Liver (tissue), 9 donors: ENCODE data around the gene SEC11C. TPM values are rescaled to one million over a fixed set of nuclear protein-coding genes. Genes with fewer than 3 reads are reported as not detected.

Experiments used
- DNase-seq: peaks from one replicate; pipeline ENCODE4 v3.0.0-alpha.2; 2017; ENCODE audit warnings: low spot score
- H3K27ac ChIP-seq, 2 donors: one replicate each; pipeline ENCODE4 v1.7.0; 2013; ENCODE audit warnings: inconsistent platforms in 2 of 2, low read length in 2 of 2, control low read depth in 1 of 2, low read depth in 1 of 2, mild to moderate bottlenecking in 1 of 2
- H3K27me3 ChIP-seq, 4 donors: one replicate each; pipeline versions ENCODE4 v1.6.1 to v1.7.0; 2013; ENCODE audit warnings: low read length in 3 of 4, inconsistent platforms in 1 of 4, mild to moderate bottlenecking in 1 of 4, moderate library complexity in 1 of 4; ENCODE audit not compliant: control insufficient read depth in 4 of 4, insufficient read depth in 4 of 4
- H3K36me3 ChIP-seq, 4 donors: one replicate each; pipeline versions ENCODE4 v1.6.1 to v1.7.0; 2013; ENCODE audit warnings: low read length in 3 of 4, mild to moderate bottlenecking in 3 of 4, low read depth in 1 of 4, moderate library complexity in 1 of 4; ENCODE audit not compliant: control insufficient read depth in 4 of 4, insufficient read depth in 3 of 4
- H3K4me1 ChIP-seq, 4 donors: one replicate each; pipeline versions ENCODE4 v1.6.1 to v1.7.0; 2013; ENCODE audit warnings: low read length in 3 of 4, mild to moderate bottlenecking in 3 of 4, moderate library complexity in 1 of 4; ENCODE audit not compliant: control insufficient read depth in 4 of 4, insufficient read depth in 4 of 4
- H3K4me3 ChIP-seq, 3 donors: one replicate each; pipeline versions ENCODE4 v1.6.1 to v1.7.0; 2013; ENCODE audit warnings: low read length in 3 of 3, control low read depth in 1 of 3, low read depth in 1 of 3, mild to moderate bottlenecking in 1 of 3
- H3K9ac ChIP-seq, 2 donors: one replicate each; pipeline ENCODE4 v1.7.0; 2013; ENCODE audit warnings: low read length in 2 of 2, mild to moderate bottlenecking in 2 of 2, moderate library complexity in 2 of 2, control low read depth in 1 of 2, low read depth in 1 of 2
- H3K9me3 ChIP-seq, 4 donors: one replicate each; pipeline versions ENCODE4 v1.6.1 to v1.7.0; 2013; ENCODE audit warnings: low read length in 3 of 4; ENCODE audit not compliant: control insufficient read depth in 4 of 4
- CTCF ChIP-seq: fragments of 150-350 bp; IDR thresholded peaks from 2 replicates; pipeline ENCODE4 v1.5.1; 2017; ENCODE audit warnings: improper control_type of control experiment, low read depth, low read length; ENCODE audit not compliant: missing input control
- FOXA1 ChIP-seq: IDR thresholded peaks from 2 replicates; pipeline ENCODE4 v1.6.1; 2016; ENCODE audit warnings: antibody characterized with exemption
- FOXA2 ChIP-seq: IDR thresholded peaks from 2 replicates; pipeline ENCODE4 v1.6.1; 2016; ENCODE audit warnings: antibody characterized with exemption
- GABPA ChIP-seq, 2 donors: IDR thresholded peaks in 1 of 2; conservative IDR thresholded peaks in 1 of 2; 2 replicates each; pipeline ENCODE4 v1.6.1; 2016; ENCODE audit warnings: antibody characterized with exemption in 2 of 2, mild to moderate bottlenecking in 1 of 2, moderate library complexity in 1 of 2
- JUND ChIP-seq, 2 donors: IDR thresholded peaks; 2 replicates each; pipeline ENCODE4 v1.6.1; 2016; ENCODE audit warnings: antibody characterized with exemption in 2 of 2
- MAX ChIP-seq: IDR thresholded peaks from 2 replicates; pipeline ENCODE4 v1.6.1; 2016; ENCODE audit warnings: antibody characterized with exemption
- NR2F2 ChIP-seq: IDR thresholded peaks from 2 replicates; pipeline ENCODE4 v1.6.1; 2016; ENCODE audit warnings: antibody characterized with exemption
- RAD21 ChIP-seq, 2 donors: IDR thresholded peaks; 2 replicates each; pipeline ENCODE4 v1.6.1; 2016; ENCODE audit warnings: antibody characterized with exemption in 2 of 2, mild to moderate bottlenecking in 2 of 2
- RXRA ChIP-seq, 2 donors: IDR thresholded peaks; 2 replicates each; pipeline ENCODE4 v1.6.1; 2017 to 2018; ENCODE audit warnings: antibody characterized with exemption in 2 of 2, mild to moderate bottlenecking in 1 of 2
- SP1 ChIP-seq: IDR thresholded peaks from 2 replicates; pipeline ENCODE4 v1.6.1; 2018; ENCODE audit warnings: antibody characterized with exemption, mild to moderate bottlenecking
- TAF1 ChIP-seq: conservative IDR thresholded peaks from 2 replicates; pipeline ENCODE4 v1.6.1; 2016; ENCODE audit warnings: antibody characterized with exemption, mild to moderate bottlenecking
- YY1 ChIP-seq: IDR thresholded peaks from 2 replicates; pipeline ENCODE4 v1.6.1; 2016; ENCODE audit warnings: antibody characterized with exemption, mild to moderate bottlenecking
- WGBS: extraction: QIAGEN DNeasy Blood & Tissue Kit; methylation state at CpG from one replicate; pipeline ENCODE4 v1.1.7; 2013; 5-methylcytosine and 5-hydroxymethylcytosine counted together
- polyA plus RNA-seq, 2 donors: library from polyadenylated mRNA; stranded (reverse) in 1 of 2; unstranded in 1 of 2; fragments of 200-250 nt in 1 of 2; fragments of >200 nt in 1 of 2; fragmentation: Nextera tagmentation in 1 of 2; extraction: Ambion mirVana in 1 of 2; gene quantifications; one replicate each; pipeline versions ENCODE4 v1.2.1 to v1.2.3, GENCODE V29; 2013 to 2015
- total RNA-seq, 2 donors: library from RNA; depleted of rRNA; stranded (reverse); fragments of >200 nt; gene quantifications; one replicate each; pipeline ENCODE4 v1.2.3, GENCODE V29; 2014
- TF ChIP-seq, protein P1 (sequence below): IDR thresholded peaks from 2 replicates; pipeline ENCODE4 v1.6.1; 2016; ENCODE audit warnings: antibody characterized with exemption
- TF ChIP-seq, protein P2 (sequence below): IDR thresholded peaks from 2 replicates; pipeline ENCODE4 v1.6.1; 2016; ENCODE audit warnings: antibody characterized with exemption
- donor health status: healthy.
- donor health status: healthy.
- donor health status: healthy.
- donor health status: healthy.
- donor health status: healthy.

Gene SEC11C
- total and polyA plus RNA-seq, 4 donors, result 106 to 206 (median 156) TPM

DNA sequence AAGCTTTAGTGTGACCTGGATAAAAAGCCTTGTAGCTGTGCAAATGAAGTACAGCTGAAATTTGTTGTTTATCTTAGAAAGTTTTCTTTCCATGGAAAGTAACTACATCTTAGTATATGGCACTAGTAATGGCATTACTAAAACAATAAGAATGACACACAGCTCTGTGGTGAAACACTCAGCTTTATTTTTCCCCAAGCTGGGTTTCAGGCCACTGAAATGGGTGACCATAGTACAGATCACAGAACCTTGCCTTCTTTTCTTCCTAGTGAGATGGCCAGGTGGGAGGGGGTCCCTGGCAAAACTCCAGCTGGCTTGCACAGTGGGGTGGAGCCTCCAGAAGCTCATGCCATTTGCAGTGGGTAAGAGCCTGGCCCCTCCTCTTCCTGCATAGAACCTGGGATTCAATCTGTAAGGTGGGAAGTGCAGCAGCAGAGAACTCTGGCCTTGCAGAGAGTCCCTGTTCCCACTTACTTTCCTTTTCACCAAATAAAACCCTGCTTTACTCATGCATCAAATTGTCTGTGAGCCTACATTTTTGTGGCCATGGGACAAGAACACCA is 62.7 kb downstream of the SEC11C start:
- Histone ChIP-seq H3K9me3 (no peaks in the 10 kb centered on the region), H3K4me1 (no peaks in the 10 kb centered on the region), H3K9ac (no peak overlapping the region), H3K4me3 (no peak overlapping the region), H3K27me3 (peaks cover 0 to 2% (median 0%) of the 10 kb centered on the region in 4 donors), H3K27ac (no peak overlapping the region), H3K36me3 (no peaks in the 10 kb centered on the region)
- no peak for DNase-seq
- TF ChIP-seq NR2F2 (no peak), GABPA (IDR thresholded peaks at IDR 0.05 in 1 of 2, conservative IDR thresholded peaks at IDR 0.05 in 1 of 2) (no peak), TAF1 (no peak), CTCF (no peak), SP1 (no peak), YY1 (no peak), FOXA2 (no peak), JUND (IDR thresholded peaks at IDR 0.05) (no peak), RAD21 (IDR thresholded peaks at IDR 0.05) (no peak), RXRA (IDR thresholded peaks at IDR 0.05) (no peak)
- TF ChIP-seq, protein P1, sequence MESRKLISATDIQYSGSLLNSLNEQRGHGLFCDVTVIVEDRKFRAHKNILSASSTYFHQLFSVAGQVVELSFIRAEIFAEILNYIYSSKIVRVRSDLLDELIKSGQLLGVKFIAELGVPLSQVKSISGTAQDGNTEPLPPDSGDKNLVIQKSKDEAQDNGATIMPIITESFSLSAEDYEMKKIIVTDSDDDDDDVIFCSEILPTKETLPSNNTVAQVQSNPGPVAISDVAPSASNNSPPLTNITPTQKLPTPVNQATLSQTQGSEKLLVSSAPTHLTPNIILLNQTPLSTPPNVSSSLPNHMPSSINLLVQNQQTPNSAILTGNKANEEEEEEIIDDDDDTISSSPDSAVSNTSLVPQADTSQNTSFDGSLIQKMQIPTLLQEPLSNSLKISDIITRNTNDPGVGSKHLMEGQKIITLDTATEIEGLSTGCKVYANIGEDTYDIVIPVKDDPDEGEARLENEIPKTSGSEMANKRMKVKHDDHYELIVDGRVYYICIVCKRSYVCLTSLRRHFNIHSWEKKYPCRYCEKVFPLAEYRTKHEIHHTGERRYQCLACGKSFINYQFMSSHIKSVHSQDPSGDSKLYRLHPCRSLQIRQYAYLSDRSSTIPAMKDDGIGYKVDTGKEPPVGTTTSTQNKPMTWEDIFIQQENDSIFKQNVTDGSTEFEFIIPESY, result no peak
- TF ChIP-seq, protein P2, sequence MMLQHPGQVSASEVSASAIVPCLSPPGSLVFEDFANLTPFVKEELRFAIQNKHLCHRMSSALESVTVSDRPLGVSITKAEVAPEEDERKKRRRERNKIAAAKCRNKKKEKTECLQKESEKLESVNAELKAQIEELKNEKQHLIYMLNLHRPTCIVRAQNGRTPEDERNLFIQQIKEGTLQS, result no peak

DNA sequence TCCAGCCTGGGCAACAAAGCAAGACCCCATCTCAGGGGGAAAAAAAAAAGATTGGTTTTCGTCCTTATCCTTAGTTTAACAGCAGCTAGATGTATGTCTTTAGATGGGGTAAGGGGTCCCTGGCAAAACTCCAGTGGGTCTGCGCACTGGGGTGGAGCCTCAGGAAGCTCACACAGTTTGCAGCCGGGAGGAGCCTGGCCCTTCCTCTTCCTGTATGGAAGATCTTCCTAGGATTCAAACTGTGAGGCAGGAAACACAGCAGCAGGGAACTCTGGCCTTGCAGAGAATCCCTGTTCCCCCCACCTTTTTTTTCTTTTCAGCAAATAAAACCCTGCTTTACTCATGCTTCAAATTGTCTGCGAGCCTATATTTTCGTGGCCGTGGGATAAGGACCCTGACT is 67.8 kb downstream of the SEC11C start:
- H3K27me3 ChIP-seq, result no peaks in the 10 kb centered on the region
- peaks cover 0 to 4% (median 0%) of the 10 kb centered on the region in 4 donors for H3K9me3 ChIP-seq
- H3K4me3 ChIP-seq, result no peak overlapping the region
- no peak overlapping the region for H3K9ac ChIP-seq
- H3K36me3 ChIP-seq, result no peaks in the 10 kb centered on the region
- WGBS, result 71% methylated on average over 6 of the region's 6 CpGs
- no peak overlapping the region for H3K27ac ChIP-seq
- no peak for TF ChIP-seq FOXA1
- no peak for TF ChIP-seq MAX
- TF ChIP-seq, protein P1, result no peak
- no peak for TF ChIP-seq SP1
- no peak for TF ChIP-seq YY1
- no peaks in the 10 kb centered on the region for H3K4me1 ChIP-seq
- no peak for DNase-seq

Other genes starting within 250 kb of the SEC11C start
- gene GRP, start 80.3 kb downstream of the SEC11C start, total RNA-seq, result not detected
- not detected for gene GRP, start 80.3 kb downstream of the SEC11C start, polyA plus RNA-seq
- gene RAX, start 133.6 kb downstream of the SEC11C start, total RNA-seq, result not detected
- not detected for gene RAX, start 133.6 kb downstream of the SEC11C start, polyA plus RNA-seq
- not detected for gene CPLX4, start 178.8 kb downstream of the SEC11C start, total RNA-seq
- not detected for gene CPLX4, start 178.8 kb downstream of the SEC11C start, polyA plus RNA-seq
- 100 to 1,000 TPM in 1 of 2 donors, 10 to 100 TPM in 1; 77.2 to 265 TPM for gene LMAN1, start 219.4 kb downstream of the SEC11C start, total RNA-seq
- gene LMAN1, start 219.4 kb downstream of the SEC11C start, polyA plus RNA-seq, result 100 to 1,000 TPM in 1 of 2 donors, 10 to 100 TPM in 1; 77.4 to 120 TPM